Measurements from ENCODE around the gene SLC66A3. TPM values are rescaled to one million over a fixed set of nuclear protein-coding genes. Genes with fewer than 3 reads are reported as not detected.
A peak's percentile ranks its signal among the peaks of the same experiment; 100 is the strongest.

The SLC66A3 gene
- total and polyA plus RNA-seq, 11 donors: 4.7 to 19.5 (median 8.0) TPM

DNA sequence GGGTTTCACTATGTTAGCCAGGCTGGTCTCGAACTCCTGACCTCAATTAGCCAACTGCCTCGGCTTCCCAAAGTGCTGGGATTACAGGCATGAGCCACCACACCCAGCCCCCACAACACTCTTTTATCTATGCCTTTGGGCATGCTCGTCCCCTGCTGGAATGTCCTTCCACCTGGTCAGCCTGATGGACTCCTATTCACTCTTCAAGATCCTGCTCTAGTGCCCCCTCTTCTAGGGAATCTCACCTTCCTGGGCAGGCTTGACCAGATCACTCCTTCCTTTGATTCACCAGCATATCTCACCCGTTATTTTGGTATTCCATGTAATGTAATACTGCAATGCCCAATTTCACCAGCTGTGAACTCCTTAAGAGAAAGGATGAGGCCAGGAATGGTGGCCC, 13.9 kb upstream of the SLC66A3 start:
- ATAC-seq: peak in 1 of 4 donors; percentile 29
- 75 to 87% (median 80%) methylated on average over 4 of the region's 4 CpGs for whole genome bisulfite sequencing, 4 donors
- intact Hi-C loops (cut with DNase I): no loop called here

DNA sequence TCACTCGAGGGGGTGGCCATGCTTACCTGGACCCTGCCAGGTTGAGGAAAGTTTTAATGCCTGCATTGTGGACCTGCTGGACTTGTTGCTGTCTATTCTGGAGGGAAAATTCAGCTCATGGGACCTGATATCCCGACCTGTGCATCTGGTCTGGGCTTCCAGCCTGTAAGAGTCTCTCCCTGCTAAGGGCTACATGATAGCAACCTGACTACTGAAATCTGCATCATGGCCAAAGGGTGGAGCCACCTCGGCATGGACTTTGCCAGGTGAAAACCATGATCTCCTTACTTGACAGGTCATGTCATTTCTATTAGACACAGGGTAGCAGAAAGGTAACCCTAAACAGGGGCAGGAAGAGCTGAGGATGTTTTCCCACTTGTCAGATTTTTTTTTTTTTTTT, 12.9 kb upstream of the SLC66A3 start:
- intact Hi-C loops (cut with DNase I): no loop called here
- WGBS, 4 donors: 58 to 77% (median 76%) methylated on average over 3 of the region's 3 CpGs
- ATAC-seq: no peak

More for the DNA sequence above, 13.9 kb upstream of the SLC66A3 start:
- no peaks in the 10 kb centered on the region for H3K4me1 ChIP-seq
- no peak overlapping the region for H3K27ac ChIP-seq
- H3K4me3 ChIP-seq: no peak overlapping the region
- no peak for DNase-seq
- H3K9me3 ChIP-seq: peaks cover 0 to 10% (median 0%) of the 10 kb centered on the region in 12 donors
- no peaks in the 10 kb centered on the region for H3K36me3 ChIP-seq
- H3K27me3 ChIP-seq: no peaks in the 10 kb centered on the region
- TF ChIP-seq, protein P1, sequence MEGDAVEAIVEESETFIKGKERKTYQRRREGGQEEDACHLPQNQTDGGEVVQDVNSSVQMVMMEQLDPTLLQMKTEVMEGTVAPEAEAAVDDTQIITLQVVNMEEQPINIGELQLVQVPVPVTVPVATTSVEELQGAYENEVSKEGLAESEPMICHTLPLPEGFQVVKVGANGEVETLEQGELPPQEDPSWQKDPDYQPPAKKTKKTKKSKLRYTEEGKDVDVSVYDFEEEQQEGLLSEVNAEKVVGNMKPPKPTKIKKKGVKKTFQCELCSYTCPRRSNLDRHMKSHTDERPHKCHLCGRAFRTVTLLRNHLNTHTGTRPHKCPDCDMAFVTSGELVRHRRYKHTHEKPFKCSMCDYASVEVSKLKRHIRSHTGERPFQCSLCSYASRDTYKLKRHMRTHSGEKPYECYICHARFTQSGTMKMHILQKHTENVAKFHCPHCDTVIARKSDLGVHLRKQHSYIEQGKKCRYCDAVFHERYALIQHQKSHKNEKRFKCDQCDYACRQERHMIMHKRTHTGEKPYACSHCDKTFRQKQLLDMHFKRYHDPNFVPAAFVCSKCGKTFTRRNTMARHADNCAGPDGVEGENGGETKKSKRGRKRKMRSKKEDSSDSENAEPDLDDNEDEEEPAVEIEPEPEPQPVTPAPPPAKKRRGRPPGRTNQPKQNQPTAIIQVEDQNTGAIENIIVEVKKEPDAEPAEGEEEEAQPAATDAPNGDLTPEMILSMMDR (IDR thresholded peaks at IDR 0.05): no peak
- no peak for TF ChIP-seq POLR2A (IDR thresholded peaks at IDR 0.05)

DNA sequence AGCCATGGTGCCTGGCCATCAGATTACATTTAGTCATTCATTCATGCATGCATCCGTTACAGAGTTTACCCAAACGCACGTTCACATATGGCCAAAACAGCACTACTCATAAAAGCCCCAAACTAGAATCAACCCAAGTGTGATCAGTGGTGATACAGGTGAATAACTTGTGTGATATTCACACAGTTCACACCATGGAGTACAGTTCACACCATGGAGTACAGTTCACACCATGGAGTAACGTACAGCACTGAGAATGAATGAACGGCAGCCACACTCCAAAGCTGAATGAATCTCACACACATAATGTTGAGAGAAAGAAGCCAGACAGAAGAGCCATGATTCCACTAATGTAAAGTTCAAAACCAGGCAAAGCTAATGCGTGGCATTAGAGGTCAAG, 12.3 kb upstream of the SLC66A3 start:
- Histone ChIP-seq H3K9me3 (peaks cover 0 to 10% (median 0%) of the 10 kb centered on the region in 12 donors), H3K4me3 (no peak overlapping the region), H3K27me3 (no peaks in the 10 kb centered on the region), H3K27ac (no peak overlapping the region), H3K36me3 (no peaks in the 10 kb centered on the region), H3K4me1 (no peaks in the 10 kb centered on the region)
- intact Hi-C loops (cut with DNase I): no loop called here
- WGBS, 4 donors: 83 to 87% (median 86%) methylated on average over 6 of the region's 6 CpGs
- TF ChIP-seq POLR2A (IDR thresholded peaks at IDR 0.05): no peak
- DNase-seq (no peak), ATAC-seq (no peak)

More for the DNA sequence above, 12.9 kb upstream of the SLC66A3 start:
- Histone ChIP-seq H3K27me3 (no peaks in the 10 kb centered on the region), H3K36me3 (no peaks in the 10 kb centered on the region), H3K9me3 (peaks cover 0 to 10% (median 0%) of the 10 kb centered on the region in 12 donors), H3K27ac (no peak overlapping the region), H3K4me1 (no peaks in the 10 kb centered on the region), H3K4me3 (no peak overlapping the region)
- no peak for DNase-seq
- TF ChIP-seq, protein P1 (IDR thresholded peaks at IDR 0.05): no peak
- no peak for TF ChIP-seq POLR2A (IDR thresholded peaks at IDR 0.05)

DNA sequence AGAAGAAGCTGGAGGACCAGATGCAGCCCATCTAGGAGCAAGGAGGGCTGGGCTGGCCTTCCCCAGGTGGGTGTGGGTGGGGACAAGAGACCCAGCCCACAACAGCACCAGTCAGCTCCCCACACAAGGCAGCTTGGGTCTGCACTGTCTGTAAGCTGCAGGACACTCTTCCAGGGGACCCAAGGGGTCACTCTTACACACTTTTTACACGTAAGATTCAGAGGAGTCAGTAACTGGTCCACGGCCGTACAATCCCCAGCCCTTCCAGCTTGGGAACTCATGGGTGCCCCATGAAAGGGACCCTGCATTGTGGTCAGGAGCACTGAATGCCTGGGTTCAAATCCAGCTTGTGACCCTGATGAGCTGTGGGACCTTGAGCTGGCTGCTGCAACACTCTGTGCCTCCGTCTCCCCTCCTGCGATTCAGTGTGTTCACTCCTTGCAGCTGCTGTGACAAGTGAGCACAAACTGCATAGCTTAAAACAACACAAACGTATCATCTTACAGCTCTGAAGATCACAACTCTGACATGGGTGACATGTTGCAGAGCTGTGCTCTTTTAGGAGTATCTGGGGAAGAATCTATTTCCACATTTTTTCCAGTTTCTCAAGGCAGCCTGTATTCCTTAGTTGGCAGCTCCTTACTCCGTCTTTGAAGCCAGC, 11.1 kb upstream of the SLC66A3 start:
- Histone ChIP-seq H3K4me1 (no peaks in the 10 kb centered on the region), H3K27ac (no peak overlapping the region), H3K4me3 (no peak overlapping the region), H3K27me3 (no peaks in the 10 kb centered on the region), H3K36me3 (no peaks in the 10 kb centered on the region), H3K9me3 (peaks cover 0 to 10% (median 0%) of the 10 kb centered on the region in 12 donors)
- no peak for TF ChIP-seq POLR2A (IDR thresholded peaks at IDR 0.05)
- TF ChIP-seq, protein P1 (IDR thresholded peaks at IDR 0.05): no peak
- WGBS, 4 donors: 68 to 76% (median 72%) methylated on average over 6 to 7 of the region's 7 CpGs
- ATAC-seq (no peak), DNase-seq (no peak)
- intact Hi-C loops (cut with DNase I): no loop called here

DNA sequence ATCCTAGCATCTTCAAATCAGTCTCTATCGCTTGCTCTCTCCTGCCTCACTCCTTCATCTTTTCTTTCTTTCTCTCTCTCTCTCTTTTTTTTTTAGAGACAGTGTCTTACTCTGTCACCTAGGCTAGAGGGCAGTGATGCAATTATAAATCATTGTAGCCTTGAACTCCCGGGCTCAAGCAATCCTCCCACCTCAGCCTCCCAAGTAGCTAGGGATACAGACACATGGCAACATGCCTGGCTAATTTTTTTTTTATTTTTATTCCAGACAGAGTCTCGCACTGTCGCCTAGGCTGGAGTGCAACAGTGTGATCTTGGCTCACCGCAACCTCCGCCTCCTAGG, 10.6 kb upstream of the SLC66A3 start:
- WGBS, 4 donors: 84 to 86% (median 85%) methylated on average over 6 of the region's 6 CpGs
- intact Hi-C loops (cut with DNase I): no loop called here
- H3K4me1 ChIP-seq: no peaks in the 10 kb centered on the region
- TF ChIP-seq, protein P1 (IDR thresholded peaks at IDR 0.05): no peak
- TF ChIP-seq POLR2A (IDR thresholded peaks at IDR 0.05): no peak
- H3K36me3 ChIP-seq: no peaks in the 10 kb centered on the region
- no peaks in the 10 kb centered on the region for H3K27me3 ChIP-seq
- DNase-seq: no peak
- H3K4me3 ChIP-seq: no peak overlapping the region
- no peak for ATAC-seq
- no peak overlapping the region for H3K27ac ChIP-seq
- H3K9me3 ChIP-seq: peaks cover 0 to 10% (median 0%) of the 10 kb centered on the region in 12 donors
